OCI-LY1 (cell line): ENCODE data around the gene NEK1.

ENCODE experiments used
- CTCF ChIP-seq: fragments of 200-600 bp; sonication (generic), shearing (Covaris generic); IDR thresholded peaks from 2 replicates; pipeline ENCODE4 v1.5.1; 2017; ENCODE audit warnings: mild to moderate bottlenecking, antibody characterized with exemption, low read length, moderate library complexity, mixed read lengths
- EZH2 ChIP-seq: fragments of 200-600 bp; sonication (generic), shearing (Covaris generic); IDR thresholded peaks from 2 replicates; pipeline ENCODE4 v1.8.0; 2017; ENCODE audit warnings: borderline replicate concordance, mixed run types, mild to moderate bottlenecking, antibody characterized with exemption, low read length, moderate library complexity, mixed read lengths

- TF ChIP-seq CTCF: no peak
- no peak for TF ChIP-seq EZH2
These were observed 49.4 kb upstream of the NEK1 start for GRCh38 chr4:169661761-169662160.
